Ishikawa (cell line): ENCODE data around the gene RNASE8.

ENCODE experiments used
- CEBPB ChIP-seq: IDR thresholded peaks from 2 replicates; pipeline ENCODE4 v1.6.1; 2012
- CREB1 ChIP-seq: IDR thresholded peaks from 2 replicates; pipeline ENCODE4 v1.6.1; 2012; ENCODE audit warnings: low read depth
- EGR1 ChIP-seq: IDR thresholded peaks from 2 replicates; pipeline ENCODE4 v1.6.1; 2012
- EP300 ChIP-seq: IDR thresholded peaks from 2 replicates; pipeline ENCODE4 v1.6.1; 2012; ENCODE audit warnings: borderline replicate concordance
- FOXM1 ChIP-seq: IDR thresholded peaks from 2 replicates; pipeline ENCODE4 v1.6.1; 2012; ENCODE audit warnings: low read depth, borderline replicate concordance
- MAX ChIP-seq: IDR thresholded peaks from 2 replicates; pipeline ENCODE4 v1.6.1; 2012
- NFIC ChIP-seq: IDR thresholded peaks from 2 replicates; pipeline ENCODE4 v1.6.1; 2012
- RAD21 ChIP-seq: IDR thresholded peaks from 2 replicates; pipeline ENCODE4 v1.6.1; 2012; ENCODE audit warnings: low read depth
- REST ChIP-seq: IDR thresholded peaks from 2 replicates; pipeline ENCODE4 v1.6.1; 2012; ENCODE audit warnings: low read depth, mild to moderate bottlenecking
- TAF1 ChIP-seq: IDR thresholded peaks from 2 replicates; pipeline ENCODE4 v1.6.1; 2012; ENCODE audit warnings: low read depth, mild to moderate bottlenecking
- TCF12 ChIP-seq: IDR thresholded peaks from 2 replicates; pipeline ENCODE4 v1.6.1; 2012; ENCODE audit warnings: low read depth
- TEAD4 ChIP-seq: IDR thresholded peaks from 2 replicates; pipeline ENCODE4 v1.6.1; 2012
- USF1 ChIP-seq: IDR thresholded peaks from 2 replicates; pipeline ENCODE4 v1.6.1; 2012
- YY1 ChIP-seq: IDR thresholded peaks from 2 replicates; pipeline ENCODE4 v1.6.1; 2012; ENCODE audit warnings: low read depth
- ZBTB7A ChIP-seq: IDR thresholded peaks from 2 replicates; pipeline ENCODE4 v1.6.1; 2012; ENCODE audit warnings: low read depth

RNASE8 gene

GRCh38 chr14:21036751-21037150, 20.9 kb upstream of the RNASE8 start:
- TF ChIP-seq RAD21 (no peak), YY1 (no peak), CREB1 (no peak), TCF12 (no peak), REST (no peak), USF1 (no peak), EP300 (no peak), EGR1 (no peak), MAX (no peak), FOXM1 (no peak), TEAD4 (no peak), CEBPB (no peak), NFIC (no peak), TAF1 (no peak), ZBTB7A (no peak)

GRCh38 chr14:21037156-21037555, 20.5 kb upstream of the RNASE8 start:
- TF ChIP-seq NFIC (no peak), MAX (no peak), TEAD4 (no peak), CREB1 (no peak), REST (no peak), TAF1 (no peak), ZBTB7A (no peak), USF1 (no peak), YY1 (no peak)

- TF ChIP-seq CEBPB (no peak), TAF1 (no peak), EGR1 (no peak), ZBTB7A (no peak), EP300 (no peak), USF1 (no peak), MAX (no peak), FOXM1 (no peak), NFIC (no peak), YY1 (no peak), RAD21 (no peak), CREB1 (no peak), TEAD4 (no peak), REST (no peak)
These were observed 18.9 kb upstream of the RNASE8 start for GRCh38 chr14:21038441-21039422.
